WTC11 (cell line): Measurements from ENCODE around the gene FGF12.

ENCODE experiments used
- JAZF1 ChIP-seq: fragments of 250-450 bp; sonication (Bioruptor Pico); IDR thresholded peaks from 2 replicates; pipeline ENCODE4 v1.9.0; 2021; ENCODE audit warnings: moderate library complexity, mild to moderate bottlenecking, inconsistent platforms
- NFYB ChIP-seq: sonication (generic); formaldehyde crosslinking; conservative IDR thresholded peaks from 2 replicates; pipeline ENCODE4 v1.8.0; 2022; ENCODE audit warnings: low read depth, missing genetic modification reagents
- TP53 ChIP-seq: sonication (generic); formaldehyde crosslinking; IDR thresholded peaks from 2 replicates; pipeline ENCODE4 v1.8.1; 2023; ENCODE audit warnings: mild to moderate bottlenecking, missing genetic modification reagents
- TF ChIP-seq, protein P1 (sequence below): fragments of 200-600 bp; IDR thresholded peaks from 2 replicates; pipeline ENCODE4 v1.8.0; 2022; ENCODE audit warnings: antibody characterized with exemption
- TF ChIP-seq, protein P2 (sequence below): sonication (generic); formaldehyde crosslinking; IDR thresholded peaks from 2 replicates; pipeline ENCODE4 v1.8.1; 2022; ENCODE audit warnings: missing genetic modification reagents, borderline replicate concordance

DNA sequence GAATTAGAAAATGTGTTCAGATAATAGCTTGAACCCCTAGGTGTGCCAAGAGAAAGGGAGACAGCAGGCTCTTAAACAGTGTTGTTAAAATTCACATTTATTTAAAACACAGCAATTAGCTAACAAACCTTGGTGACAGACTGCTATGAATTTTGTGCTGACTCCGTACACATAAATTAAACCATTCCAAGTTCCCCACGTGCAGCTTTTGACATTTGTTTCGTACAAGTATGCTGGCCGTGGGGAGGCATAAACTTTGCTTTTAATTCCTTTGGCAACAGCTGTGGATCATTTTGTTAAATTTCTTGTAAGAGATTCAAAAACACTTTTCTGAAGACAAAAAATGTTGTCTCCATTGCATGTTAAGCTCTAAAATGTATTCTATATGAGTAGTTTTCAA is 465.3 kb downstream of the FGF12 start:
- TF ChIP-seq, protein P1, sequence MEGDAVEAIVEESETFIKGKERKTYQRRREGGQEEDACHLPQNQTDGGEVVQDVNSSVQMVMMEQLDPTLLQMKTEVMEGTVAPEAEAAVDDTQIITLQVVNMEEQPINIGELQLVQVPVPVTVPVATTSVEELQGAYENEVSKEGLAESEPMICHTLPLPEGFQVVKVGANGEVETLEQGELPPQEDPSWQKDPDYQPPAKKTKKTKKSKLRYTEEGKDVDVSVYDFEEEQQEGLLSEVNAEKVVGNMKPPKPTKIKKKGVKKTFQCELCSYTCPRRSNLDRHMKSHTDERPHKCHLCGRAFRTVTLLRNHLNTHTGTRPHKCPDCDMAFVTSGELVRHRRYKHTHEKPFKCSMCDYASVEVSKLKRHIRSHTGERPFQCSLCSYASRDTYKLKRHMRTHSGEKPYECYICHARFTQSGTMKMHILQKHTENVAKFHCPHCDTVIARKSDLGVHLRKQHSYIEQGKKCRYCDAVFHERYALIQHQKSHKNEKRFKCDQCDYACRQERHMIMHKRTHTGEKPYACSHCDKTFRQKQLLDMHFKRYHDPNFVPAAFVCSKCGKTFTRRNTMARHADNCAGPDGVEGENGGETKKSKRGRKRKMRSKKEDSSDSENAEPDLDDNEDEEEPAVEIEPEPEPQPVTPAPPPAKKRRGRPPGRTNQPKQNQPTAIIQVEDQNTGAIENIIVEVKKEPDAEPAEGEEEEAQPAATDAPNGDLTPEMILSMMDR = no peak
- TF ChIP-seq JAZF1 = no peak
- TF ChIP-seq TP53 (CRISPR knock-in tag) = no peak
- TF ChIP-seq, protein P2, sequence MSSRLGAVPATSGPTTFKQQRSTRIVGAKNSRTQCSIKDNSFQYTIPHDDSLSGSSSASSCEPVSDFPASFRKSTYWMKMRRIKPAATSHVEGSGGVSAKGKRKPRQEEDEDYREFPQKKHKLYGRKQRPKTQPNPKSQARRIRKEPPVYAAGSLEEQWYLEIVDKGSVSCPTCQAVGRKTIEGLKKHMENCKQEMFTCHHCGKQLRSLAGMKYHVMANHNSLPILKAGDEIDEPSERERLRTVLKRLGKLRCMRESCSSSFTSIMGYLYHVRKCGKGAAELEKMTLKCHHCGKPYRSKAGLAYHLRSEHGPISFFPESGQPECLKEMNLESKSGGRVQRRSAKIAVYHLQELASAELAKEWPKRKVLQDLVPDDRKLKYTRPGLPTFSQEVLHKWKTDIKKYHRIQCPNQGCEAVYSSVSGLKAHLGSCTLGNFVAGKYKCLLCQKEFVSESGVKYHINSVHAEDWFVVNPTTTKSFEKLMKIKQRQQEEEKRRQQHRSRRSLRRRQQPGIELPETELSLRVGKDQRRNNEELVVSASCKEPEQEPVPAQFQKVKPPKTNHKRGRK (CRISPR knock-in tag) = no peak
- no peak for TF ChIP-seq NFYB (CRISPR knock-in tag)
